ENCODE data around the gene ABCA1.

DNA sequence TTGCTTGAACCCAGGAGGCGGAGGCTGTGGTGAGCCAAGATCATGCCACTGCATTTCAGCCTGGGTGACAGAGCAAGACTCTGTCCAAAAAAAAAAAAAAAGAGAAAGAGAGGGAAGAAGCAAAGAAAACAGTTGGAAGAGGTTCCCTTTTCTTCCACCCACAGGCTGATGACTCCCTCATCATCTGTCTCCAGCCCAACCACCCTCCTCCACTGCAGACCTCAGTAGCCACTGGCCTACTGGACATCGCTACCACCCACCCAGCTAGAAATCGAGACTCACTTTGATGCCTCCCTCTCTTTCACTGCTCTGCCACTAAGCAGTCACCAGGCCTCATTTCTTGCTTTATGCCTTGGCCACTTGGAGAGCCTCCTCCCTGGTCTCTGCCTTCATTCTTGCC is 92.8 kb downstream of the ABCA1 start:
- no peak for TF ChIP-seq POLR2A (IDR thresholded peaks at IDR 0.05)
- TF ChIP-seq CTCF (IDR thresholded peaks at IDR 0.05) = no peak
- TF ChIP-seq POLR2AphosphoS5 (IDR thresholded peaks at IDR 0.05) = no peak
